Natural killer cell (primary cell): Measurements from ENCODE around the gene ARHGEF6. TPM values are rescaled to one million over a fixed set of nuclear protein-coding genes. Genes with fewer than 3 reads are reported as not detected.

Source experiments
- ATAC-seq, 3 donors: fragments of 150-1000 bp in 2 of 3; fragments of 200-7000 bp in 1 of 3; cut with Tn5 transposase; 1 replicate in 1 of 3; 2 replicates in 2 of 3; pipeline ENCODE4 v1.10.0; 2021; ENCODE audit warnings: mild to moderate bottlenecking in 2 of 3, moderate library complexity in 2 of 3
- DNase-seq, 2 donors: peaks; one replicate each; pipeline versions ENCODE4 v3.0.0 to v3.0.0-alpha.2; 2013 to 2021; ENCODE audit warnings: mixed read lengths in 1 of 2
- H3K27ac ChIP-seq: one replicate; pipeline ENCODE4 v1.5.1; 2013; ENCODE audit warnings: mild to moderate bottlenecking, low read length
- H3K27me3 ChIP-seq: one replicate; pipeline ENCODE4 v1.6.1; 2013; ENCODE audit warnings: low read length; ENCODE audit not compliant: control insufficient read depth, insufficient read depth
- H3K36me3 ChIP-seq: one replicate; pipeline ENCODE4 v1.6.1; 2013; ENCODE audit warnings: low read length; ENCODE audit not compliant: control insufficient read depth, insufficient read depth
- H3K4me1 ChIP-seq: one replicate; pipeline ENCODE4 v1.6.1; 2013; ENCODE audit warnings: low read length; ENCODE audit not compliant: control insufficient read depth, insufficient read depth
- H3K4me3 ChIP-seq: one replicate; pipeline ENCODE4 v1.5.1; 2013; ENCODE audit warnings: low read length
- H3K9me3 ChIP-seq: one replicate; pipeline ENCODE4 v1.6.1; 2013; ENCODE audit warnings: low read length; ENCODE audit not compliant: control insufficient read depth, insufficient read depth
- H3K27ac Mint-ChIP-seq, 2 donors: one replicate each; pipeline ENCODE4 v1.8.0; 2022; ENCODE audit warnings: mild to moderate bottlenecking in 2 of 2, mixed read lengths in 2 of 2, moderate library complexity in 1 of 2
- H3K27me3 Mint-ChIP-seq, 2 donors: one replicate each; pipeline ENCODE4 v1.8.0; 2022; ENCODE audit warnings: low read depth in 2 of 2, mixed read lengths in 2 of 2
- H3K36me3 Mint-ChIP-seq: one replicate; pipeline ENCODE4 v1.8.0; 2022; ENCODE audit warnings: mixed read lengths
- H3K4me1 Mint-ChIP-seq, 2 donors: one replicate each; pipeline ENCODE4 v1.8.0; 2022; ENCODE audit warnings: mixed read lengths in 2 of 2
- H3K4me3 Mint-ChIP-seq: one replicate; pipeline ENCODE4 v1.8.0; 2022; ENCODE audit warnings: mild to moderate bottlenecking, moderate library complexity, mixed read lengths
- H3K9me3 Mint-ChIP-seq, 2 donors: one replicate each; pipeline ENCODE4 v1.8.0; 2022; ENCODE audit warnings: mixed read lengths in 2 of 2
- CTCF ChIP-seq: fragments of 200-600 bp; IDR thresholded peaks from one replicate; pipeline ENCODE4 v1.8.0; 2022; ENCODE audit warnings: antibody characterized with exemption
- WGBS: methylation state at CpG from one replicate; pipeline ENCODE4 v1.1.7; 2013; ENCODE audit warnings: missing lambda C conversion rate; ENCODE audit not compliant: insufficient coverage; 5-methylcytosine and 5-hydroxymethylcytosine counted together
- intact Hi-C: fragments of 100-400 bp; cut with micrococcal nuclease; formaldehyde crosslinking; loops from one replicate; pipeline ENCODE4 v1.14.2; 2022
- total RNA-seq, 4 donors: library from RNA; stranded (reverse); fragments of 120-200 nt in 1 of 4; gene quantifications; one replicate each; pipeline versions ENCODE4 v1.2.3 to v1.2.4, GENCODE V29; 2013 to 2022

ARHGEF6 gene
- total RNA-seq, 3 donors from 2014 or later (not counting 1 experiment from before 2014, with no cell fraction given), result 55.5 to 78.8 (median 75.7) TPM

GRCh38 chrX:136752796-136753195 is 27.9 kb downstream of the ARHGEF6 start:
- Mint-ChIP-seq H3K27ac (no peak overlapping the region), H3K27me3 (no peaks in the 10 kb centered on the region), H3K9me3 (no peaks in the 10 kb centered on the region), H3K36me3 (no peaks in the 10 kb centered on the region), H3K4me3 (no peak overlapping the region), H3K4me1 (peaks cover 35 to 52% of the 10 kb centered on the region in 2 donors)
- Histone ChIP-seq H3K36me3 (no peaks in the 10 kb centered on the region), H3K9me3 (no peaks in the 10 kb centered on the region), H3K4me1 (peaks cover 13% of the 10 kb centered on the region), H3K4me3 (no peak overlapping the region), H3K27me3 (no peaks in the 10 kb centered on the region), H3K27ac (no peak overlapping the region)
- WGBS, result 94% methylated on average over 2 of the region's 2 CpGs
- ATAC-seq, result no peak
- no peak for TF ChIP-seq CTCF
- intact Hi-C loops, result no loop called here
- no peak for DNase-seq

DNA sequence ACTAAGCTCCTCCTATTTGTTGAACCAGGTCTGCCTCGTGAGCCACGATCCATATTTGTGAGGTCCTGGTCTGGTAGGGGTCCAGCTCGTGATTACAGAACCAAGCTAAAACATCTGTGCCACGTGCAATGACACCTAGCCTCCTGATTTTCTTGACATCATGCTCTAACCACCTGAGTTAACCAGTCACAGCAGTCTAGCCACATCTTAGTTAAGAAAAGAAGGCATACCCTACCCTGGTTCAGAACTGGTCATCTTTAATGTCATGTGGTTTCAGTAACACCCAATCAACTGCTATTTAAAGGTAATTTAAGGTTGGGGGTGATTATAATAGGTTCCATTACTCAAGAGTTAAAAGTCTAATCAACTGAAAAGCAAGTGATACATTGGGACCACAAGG is 28.4 kb downstream of the ARHGEF6 start:
- no peaks in the 10 kb centered on the region for H3K36me3 Mint-ChIP-seq
- H3K27ac Mint-ChIP-seq, result no peak overlapping the region
- H3K27me3 Mint-ChIP-seq, result no peaks in the 10 kb centered on the region
- intact Hi-C loops, result no loop called here
- TF ChIP-seq CTCF, result no peak
- H3K4me1 Mint-ChIP-seq, result peaks cover 35 to 57% of the 10 kb centered on the region in 2 donors
- no peaks in the 10 kb centered on the region for H3K27me3 ChIP-seq
- H3K36me3 ChIP-seq, result no peaks in the 10 kb centered on the region
- H3K4me3 ChIP-seq, result no peak overlapping the region
- H3K9me3 ChIP-seq, result no peaks in the 10 kb centered on the region
- H3K9me3 Mint-ChIP-seq, result no peaks in the 10 kb centered on the region
- WGBS, result 91% methylated on average over 4 of the region's 4 CpGs
- no peak for ATAC-seq
- H3K4me3 Mint-ChIP-seq, result no peak overlapping the region
- H3K4me1 ChIP-seq, result peaks cover 16% of the 10 kb centered on the region
- H3K27ac ChIP-seq, result no peak overlapping the region
- no peak for DNase-seq

DNA sequence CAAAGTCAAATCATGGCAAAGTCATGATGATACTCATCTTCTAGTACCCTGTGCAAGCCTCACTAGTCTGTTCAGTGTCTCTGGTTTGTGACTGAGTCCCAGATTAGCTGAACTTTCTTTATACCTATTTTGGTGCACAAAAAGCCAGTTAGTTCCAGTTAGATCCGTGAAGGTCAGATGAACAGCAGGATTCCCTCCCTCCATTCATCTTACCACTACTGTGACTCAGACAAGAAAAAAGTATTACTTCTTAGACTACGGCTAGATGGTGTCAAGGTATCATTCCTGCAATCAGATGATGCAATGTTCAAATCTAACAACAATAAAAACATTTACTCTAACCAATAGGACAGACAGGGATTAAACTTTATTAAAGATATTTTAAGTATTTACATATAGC is 30.4 kb downstream of the ARHGEF6 start:
- WGBS, result 88% methylated on average over 1 of the region's 2 CpGs
- H3K27ac Mint-ChIP-seq, result no peak overlapping the region
- no peaks in the 10 kb centered on the region for H3K27me3 Mint-ChIP-seq
- no peak for TF ChIP-seq CTCF
- H3K36me3 Mint-ChIP-seq, result no peaks in the 10 kb centered on the region
- H3K4me3 Mint-ChIP-seq, result no peak overlapping the region
- ATAC-seq (no peak), DNase-seq (no peak)
- H3K27ac ChIP-seq, result no peak overlapping the region
- peaks cover 39 to 50% of the 10 kb centered on the region in 2 donors for H3K4me1 Mint-ChIP-seq
- H3K36me3 ChIP-seq, result peaks cover 4% of the 10 kb centered on the region
- no peaks in the 10 kb centered on the region for H3K9me3 ChIP-seq
- H3K27me3 ChIP-seq, result no peaks in the 10 kb centered on the region
- intact Hi-C loops, result no loop called here
- no peaks in the 10 kb centered on the region for H3K9me3 Mint-ChIP-seq
- H3K4me3 ChIP-seq, result no peak overlapping the region
- peaks cover 16% of the 10 kb centered on the region for H3K4me1 ChIP-seq
